ENCODE data around the gene GFRA1.

DNA sequence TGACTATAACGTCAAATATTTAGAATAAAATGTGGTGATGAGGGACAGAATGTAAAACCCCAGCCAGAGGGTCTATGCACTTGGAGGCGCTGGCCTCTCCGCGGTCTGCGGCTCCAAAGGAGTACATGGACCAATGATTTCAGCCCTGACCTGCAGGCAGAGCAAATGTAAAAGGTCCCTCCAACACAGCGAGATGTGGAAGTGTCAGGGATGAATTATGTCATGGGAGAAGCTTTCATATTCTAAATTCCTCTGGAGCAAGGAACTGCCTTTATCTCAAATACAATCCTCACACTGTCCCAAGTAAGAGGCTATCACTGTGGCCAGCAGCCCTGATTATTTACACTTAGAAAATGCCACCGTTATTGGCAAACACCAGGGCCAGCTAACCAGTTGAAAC, 139.4 kb downstream of the GFRA1 start:
- TF ChIP-seq, protein P1, sequence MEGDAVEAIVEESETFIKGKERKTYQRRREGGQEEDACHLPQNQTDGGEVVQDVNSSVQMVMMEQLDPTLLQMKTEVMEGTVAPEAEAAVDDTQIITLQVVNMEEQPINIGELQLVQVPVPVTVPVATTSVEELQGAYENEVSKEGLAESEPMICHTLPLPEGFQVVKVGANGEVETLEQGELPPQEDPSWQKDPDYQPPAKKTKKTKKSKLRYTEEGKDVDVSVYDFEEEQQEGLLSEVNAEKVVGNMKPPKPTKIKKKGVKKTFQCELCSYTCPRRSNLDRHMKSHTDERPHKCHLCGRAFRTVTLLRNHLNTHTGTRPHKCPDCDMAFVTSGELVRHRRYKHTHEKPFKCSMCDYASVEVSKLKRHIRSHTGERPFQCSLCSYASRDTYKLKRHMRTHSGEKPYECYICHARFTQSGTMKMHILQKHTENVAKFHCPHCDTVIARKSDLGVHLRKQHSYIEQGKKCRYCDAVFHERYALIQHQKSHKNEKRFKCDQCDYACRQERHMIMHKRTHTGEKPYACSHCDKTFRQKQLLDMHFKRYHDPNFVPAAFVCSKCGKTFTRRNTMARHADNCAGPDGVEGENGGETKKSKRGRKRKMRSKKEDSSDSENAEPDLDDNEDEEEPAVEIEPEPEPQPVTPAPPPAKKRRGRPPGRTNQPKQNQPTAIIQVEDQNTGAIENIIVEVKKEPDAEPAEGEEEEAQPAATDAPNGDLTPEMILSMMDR (IDR thresholded peaks at IDR 0.05 in 2 of 3, conservative IDR thresholded peaks at IDR 0.05 in 1 of 3; ENCODE audit: borderline replicate concordance in 1 of 3, insufficient read depth in 1 of 3, low read depth in 2 of 3, low read length in 2 of 3), result no peak
- no peak for TF ChIP-seq YY1 (IDR thresholded peaks at IDR 0.05; ENCODE audit: extremely low read depth, insufficient replicate concordance, low read depth, low read length)
- TF ChIP-seq, protein P2, sequence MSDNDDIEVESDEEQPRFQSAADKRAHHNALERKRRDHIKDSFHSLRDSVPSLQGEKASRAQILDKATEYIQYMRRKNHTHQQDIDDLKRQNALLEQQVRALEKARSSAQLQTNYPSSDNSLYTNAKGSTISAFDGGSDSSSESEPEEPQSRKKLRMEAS (IDR thresholded peaks at IDR 0.05), result no peak
- TF ChIP-seq POLR2A (IDR thresholded peaks at IDR 0.05; ENCODE audit: borderline replicate concordance, extremely low read depth, insufficient read depth, insufficient read length), result no peak
- no peak for TF ChIP-seq EZH2phosphoT487 (IDR thresholded peaks at IDR 0.05; ENCODE audit: borderline replicate concordance)
- TF ChIP-seq, protein P3, sequence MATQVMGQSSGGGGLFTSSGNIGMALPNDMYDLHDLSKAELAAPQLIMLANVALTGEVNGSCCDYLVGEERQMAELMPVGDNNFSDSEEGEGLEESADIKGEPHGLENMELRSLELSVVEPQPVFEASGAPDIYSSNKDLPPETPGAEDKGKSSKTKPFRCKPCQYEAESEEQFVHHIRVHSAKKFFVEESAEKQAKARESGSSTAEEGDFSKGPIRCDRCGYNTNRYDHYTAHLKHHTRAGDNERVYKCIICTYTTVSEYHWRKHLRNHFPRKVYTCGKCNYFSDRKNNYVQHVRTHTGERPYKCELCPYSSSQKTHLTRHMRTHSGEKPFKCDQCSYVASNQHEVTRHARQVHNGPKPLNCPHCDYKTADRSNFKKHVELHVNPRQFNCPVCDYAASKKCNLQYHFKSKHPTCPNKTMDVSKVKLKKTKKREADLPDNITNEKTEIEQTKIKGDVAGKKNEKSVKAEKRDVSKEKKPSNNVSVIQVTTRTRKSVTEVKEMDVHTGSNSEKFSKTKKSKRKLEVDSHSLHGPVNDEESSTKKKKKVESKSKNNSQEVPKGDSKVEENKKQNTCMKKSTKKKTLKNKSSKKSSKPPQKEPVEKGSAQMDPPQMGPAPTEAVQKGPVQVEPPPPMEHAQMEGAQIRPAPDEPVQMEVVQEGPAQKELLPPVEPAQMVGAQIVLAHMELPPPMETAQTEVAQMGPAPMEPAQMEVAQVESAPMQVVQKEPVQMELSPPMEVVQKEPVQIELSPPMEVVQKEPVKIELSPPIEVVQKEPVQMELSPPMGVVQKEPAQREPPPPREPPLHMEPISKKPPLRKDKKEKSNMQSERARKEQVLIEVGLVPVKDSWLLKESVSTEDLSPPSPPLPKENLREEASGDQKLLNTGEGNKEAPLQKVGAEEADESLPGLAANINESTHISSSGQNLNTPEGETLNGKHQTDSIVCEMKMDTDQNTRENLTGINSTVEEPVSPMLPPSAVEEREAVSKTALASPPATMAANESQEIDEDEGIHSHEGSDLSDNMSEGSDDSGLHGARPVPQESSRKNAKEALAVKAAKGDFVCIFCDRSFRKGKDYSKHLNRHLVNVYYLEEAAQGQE (IDR thresholded peaks at IDR 0.05; ENCODE audit: low read depth), result no peak
- no peak for TF ChIP-seq CEBPB (IDR thresholded peaks at IDR 0.05; ENCODE audit: low read depth)
- no peak for TF ChIP-seq ELF1 (IDR thresholded peaks at IDR 0.05; ENCODE audit: borderline replicate concordance, low read depth)
- TF ChIP-seq SP1 (IDR thresholded peaks at IDR 0.05; ENCODE audit: low read depth), result no peak
- TF ChIP-seq RAD21 (IDR thresholded peaks at IDR 0.05; ENCODE audit: low read depth), result no peak
- TF ChIP-seq POLR2AphosphoS5 (IDR thresholded peaks at IDR 0.05; ENCODE audit: low read depth, low read length), result no peak
- no peak for TF ChIP-seq EZH2 (IDR thresholded peaks at IDR 0.05)
- no peak for TF ChIP-seq SRF (IDR thresholded peaks at IDR 0.05; ENCODE audit: low read depth)
- no peak for TF ChIP-seq ZNF274 (IDR thresholded peaks at IDR 0.05; ENCODE audit: low read depth, low read length)
